Dermis blood vessel endothelial cell (primary cell): ENCODE results near the gene TSR1. TPM values are rescaled to one million over a fixed set of nuclear protein-coding genes. Genes with fewer than 3 reads are reported as not detected.
A peak's percentile ranks its signal among the peaks of the same experiment; 100 is the strongest.

ENCODE experiments used
- DNase-seq: peaks from one replicate; pipeline ENCODE4 v3.0.0; 2010
- total RNA-seq: library from RNA; depleted of rRNA; stranded (reverse); fragments of >200 nt; gene quantifications from 2 replicates; pipeline ENCODE4 v1.2.3, GENCODE V29; 2014

The TSR1 gene
- total RNA-seq = 44.8 and 56.3 TPM in 2 replicates

GRCh38 chr17:2336215-2336851, at the start of gene TSR1:
TSS of gene TSR1 (minus strand) at chr17:2336457. CDS start at chr17:2336427, 30 bp downstream.
- peak; percentile 94 for DNase-seq

- DNase-seq = no peak
These were observed 49.3 kb upstream of the TSR1 start for GRCh38 chr17:2385240-2386210.

DNA sequence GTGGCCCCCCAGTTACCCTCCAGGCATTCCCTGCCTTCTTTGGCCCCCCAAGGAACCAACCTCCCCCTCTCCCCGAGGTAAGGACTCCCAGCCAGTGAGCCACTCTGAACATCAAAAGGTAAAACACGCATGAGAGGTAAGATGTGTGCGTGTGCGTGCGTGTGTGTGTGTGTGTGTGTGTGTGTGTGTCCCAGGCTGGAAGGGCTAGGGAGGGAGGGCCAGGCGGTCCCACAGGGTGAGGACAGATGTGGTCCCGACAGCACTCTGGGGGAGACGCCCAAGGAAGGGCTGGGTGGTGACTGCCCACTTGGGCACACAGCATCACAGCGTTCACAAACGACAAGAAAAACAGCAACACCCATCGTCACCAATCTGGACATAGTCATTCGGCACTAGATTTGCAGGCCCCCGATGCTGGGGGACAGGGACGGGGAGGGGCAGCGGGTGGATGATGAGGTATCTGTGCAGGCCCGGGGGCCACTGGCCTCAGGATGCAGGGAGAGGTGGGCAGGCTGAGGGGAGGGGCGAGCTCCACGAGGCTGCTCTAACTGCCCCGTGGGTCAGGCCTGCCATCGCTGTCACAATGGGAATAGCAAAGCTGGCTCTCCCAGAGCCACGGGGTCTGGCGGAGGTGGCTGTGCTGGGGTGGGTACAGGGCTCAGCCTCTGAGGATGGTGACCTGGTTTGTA, 48.3 kb upstream of the TSR1 start:
- no peak for DNase-seq

- no peak for DNase-seq
These were observed 47.4 kb upstream of the TSR1 start for GRCh38 chr17:2383628-2384167.

- DNase-seq = no peak
These were observed 44.8 kb upstream of the TSR1 start for GRCh38 chr17:2380950-2381649.

DNA sequence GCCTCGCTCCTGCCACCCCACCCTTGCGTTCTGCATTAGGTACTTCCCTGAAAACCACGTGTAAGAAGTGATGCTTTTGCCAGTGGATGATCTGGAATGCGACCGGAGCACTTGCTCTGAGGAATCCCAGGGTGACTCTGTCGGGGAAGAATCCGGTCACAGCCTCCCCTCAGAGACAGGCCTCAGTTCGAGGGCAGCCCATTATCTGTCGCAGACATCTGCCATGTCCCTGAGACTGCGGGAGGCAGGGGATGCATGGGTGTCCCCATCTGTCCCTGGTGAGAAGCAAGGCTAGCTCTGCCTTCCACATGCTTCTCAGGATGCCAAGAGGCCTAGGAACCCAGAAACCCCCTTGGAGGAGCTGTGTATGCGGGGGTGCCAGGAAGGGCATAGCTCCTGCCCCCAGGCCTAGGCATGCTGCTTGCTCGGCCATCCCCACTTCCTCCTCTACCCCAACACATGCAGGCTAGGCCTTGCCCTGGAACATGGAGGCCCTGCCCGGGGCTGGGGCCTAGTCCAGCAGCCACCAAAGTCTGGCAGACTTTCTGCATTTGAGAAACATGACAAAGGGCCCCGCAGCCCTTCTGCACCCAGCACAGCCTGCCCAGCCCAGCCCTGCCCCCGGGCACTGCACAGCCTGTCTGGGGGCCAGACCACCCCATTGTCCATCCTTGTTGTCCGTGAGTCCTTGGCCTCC, 44.1 kb upstream of the TSR1 start:
- no peak for DNase-seq

- DNase-seq = no peak
These were observed 43.4 kb upstream of the TSR1 start for GRCh38 chr17:2379489-2380225.

- DNase-seq = no peak
These were observed 42.6 kb upstream of the TSR1 start for GRCh38 chr17:2378905-2379304.

DNA sequence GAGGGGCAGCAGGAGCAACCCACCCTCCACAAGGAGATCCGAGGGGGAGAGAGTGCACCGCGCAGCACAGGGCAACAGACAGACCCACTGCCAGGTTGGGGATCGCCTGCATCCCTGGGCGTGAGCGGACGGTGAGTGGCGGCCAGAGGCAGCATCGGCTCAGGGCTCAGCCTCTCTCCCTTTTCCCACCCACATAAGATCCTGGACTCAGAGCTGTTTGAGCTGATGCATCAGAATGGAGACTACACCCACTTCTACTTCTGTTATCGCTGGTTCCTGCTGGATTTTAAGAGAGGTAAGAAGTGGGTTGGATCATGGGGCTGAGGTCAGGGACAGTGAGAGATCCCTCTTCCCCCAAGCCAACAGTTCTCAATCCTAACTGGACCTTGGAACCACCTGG, 41.4 kb upstream of the TSR1 start:
- DNase-seq = no peak

DNA sequence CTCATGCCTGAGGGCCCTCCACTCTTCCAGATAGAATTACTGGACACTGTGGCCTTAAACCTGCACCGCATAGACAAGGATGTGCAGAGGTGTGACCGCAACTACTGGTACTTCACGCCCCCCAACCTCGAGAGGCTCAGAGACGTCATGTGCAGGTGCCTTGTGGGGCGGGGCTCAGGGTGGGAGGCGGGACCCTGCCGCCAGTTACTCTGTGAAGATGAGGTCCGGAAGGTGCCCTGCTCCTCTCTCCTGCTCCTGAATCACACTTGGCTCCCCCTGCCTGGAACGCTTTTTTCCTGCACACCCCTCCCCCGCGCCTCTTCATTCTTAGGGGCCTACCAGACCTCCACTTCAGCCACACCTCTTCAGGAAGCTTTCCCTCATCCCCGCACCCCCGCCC, 39.9 kb upstream of the TSR1 start:
- no peak for DNase-seq

DNA sequence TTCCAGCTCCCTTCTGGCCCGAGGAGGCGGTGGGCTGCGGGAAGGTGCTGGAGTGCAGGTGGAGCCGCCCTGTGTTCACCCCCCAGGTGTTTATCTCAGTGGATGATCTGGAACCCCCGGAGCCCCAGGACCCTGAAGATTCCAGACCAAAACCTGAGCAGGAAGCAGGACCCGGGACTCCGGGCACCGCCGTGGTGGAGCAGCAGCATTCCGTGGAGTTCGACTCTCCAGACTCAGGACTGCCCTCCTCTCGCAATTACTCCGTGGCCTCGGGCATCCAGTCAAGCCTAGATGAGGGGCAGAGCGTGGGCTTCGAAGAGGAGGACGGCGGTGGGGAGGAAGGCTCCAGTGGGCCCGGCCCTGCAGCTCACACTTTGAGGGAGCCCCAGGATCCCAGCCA, 39.1 kb upstream of the TSR1 start:
- DNase-seq = no peak

DNA sequence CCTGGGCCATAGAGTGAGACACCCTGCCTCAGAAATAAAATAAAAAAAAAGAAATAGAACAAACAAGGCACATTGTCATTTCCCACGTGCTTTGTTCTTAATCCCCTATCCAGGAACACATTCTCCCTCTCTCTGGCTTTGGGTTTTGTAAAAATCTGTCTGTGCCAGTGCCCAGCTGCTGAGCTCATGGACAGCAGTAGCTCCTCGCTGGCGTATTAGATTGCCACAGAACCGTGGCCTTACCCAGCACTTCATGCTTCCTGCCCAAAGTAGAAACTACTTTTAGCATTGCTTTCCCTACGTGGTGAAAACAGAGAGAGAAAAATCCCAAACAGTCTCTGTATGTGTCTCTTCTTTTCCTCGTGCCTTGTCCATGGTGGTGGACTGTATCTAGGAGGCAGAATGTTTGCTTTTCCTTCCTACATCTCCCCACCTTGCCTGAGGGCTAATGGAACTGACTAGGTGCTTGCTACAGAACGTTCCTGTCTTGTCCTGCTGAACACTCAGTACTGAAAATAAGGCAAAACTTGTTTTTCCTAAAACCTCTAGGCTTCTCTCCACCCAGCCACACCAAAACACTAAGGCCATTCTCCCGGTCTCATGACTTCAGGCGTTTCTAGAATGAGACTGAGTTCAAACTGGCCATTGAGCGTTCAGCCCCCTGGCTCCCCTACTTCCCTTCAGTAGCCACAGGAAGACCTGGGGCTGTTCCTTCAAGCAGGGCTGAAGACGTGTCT, 38.5 kb upstream of the TSR1 start:
- no peak for DNase-seq

DNA sequence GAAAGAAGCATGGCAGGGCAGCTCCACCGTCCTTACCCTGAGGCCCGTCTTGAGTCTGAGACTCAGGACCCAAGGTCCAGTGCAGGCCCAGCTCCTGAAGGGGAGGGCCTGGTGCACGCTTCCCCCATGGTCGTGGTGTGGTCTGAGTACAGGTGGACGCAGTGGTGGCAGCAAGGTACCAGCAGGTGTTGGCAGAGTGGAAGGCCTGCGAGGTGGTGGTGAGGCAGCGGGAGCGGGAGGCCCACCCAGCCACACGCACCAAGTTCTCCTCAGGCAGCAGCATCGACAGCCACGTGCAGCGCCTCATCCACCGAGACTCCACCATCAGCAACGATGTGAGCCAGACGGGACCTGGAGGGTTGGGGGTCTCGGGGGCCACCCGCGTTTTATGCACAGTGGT, 36.9 kb upstream of the TSR1 start:
- DNase-seq = no peak

DNA sequence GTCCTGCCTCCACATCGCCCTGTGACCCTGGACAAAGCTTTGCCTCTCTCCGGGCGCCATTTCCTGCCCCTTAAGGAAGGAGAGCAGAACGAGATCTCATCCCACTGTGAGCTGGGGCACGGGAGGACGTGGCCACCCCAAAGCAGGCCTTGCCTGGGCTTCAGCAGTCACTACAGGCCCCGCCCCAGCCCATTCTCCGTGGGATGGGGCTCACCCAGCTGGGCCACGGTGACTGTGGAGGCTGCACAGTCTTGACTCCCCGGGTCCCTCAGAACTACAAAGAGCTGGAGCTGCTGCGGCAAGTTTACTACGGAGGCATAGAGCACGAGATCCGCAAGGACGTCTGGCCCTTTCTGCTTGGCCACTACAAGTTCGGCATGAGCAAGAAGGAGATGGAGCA, 36.4 kb upstream of the TSR1 start:
- no peak for DNase-seq

DNA sequence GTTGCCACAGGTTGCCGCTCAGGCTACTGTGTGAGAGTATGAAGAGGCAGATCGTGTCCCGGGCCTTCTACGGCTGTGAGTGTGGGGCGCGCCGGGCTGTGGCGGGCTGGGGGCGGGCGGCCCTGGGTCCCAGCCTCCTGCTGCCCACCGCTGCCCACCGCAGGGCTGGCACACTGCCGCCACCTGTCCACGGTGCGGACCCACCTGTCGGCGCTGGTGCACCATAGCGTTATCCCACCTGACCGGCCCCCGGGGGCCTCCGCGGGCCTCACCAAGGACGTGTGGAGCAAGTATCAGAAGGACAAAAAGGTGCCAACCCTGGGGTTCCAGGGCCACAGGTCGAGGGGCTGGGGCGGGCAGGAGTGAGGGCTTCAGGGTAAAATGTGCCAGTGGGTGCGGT, 35.9 kb upstream of the TSR1 start:
- no peak for DNase-seq

DNA sequence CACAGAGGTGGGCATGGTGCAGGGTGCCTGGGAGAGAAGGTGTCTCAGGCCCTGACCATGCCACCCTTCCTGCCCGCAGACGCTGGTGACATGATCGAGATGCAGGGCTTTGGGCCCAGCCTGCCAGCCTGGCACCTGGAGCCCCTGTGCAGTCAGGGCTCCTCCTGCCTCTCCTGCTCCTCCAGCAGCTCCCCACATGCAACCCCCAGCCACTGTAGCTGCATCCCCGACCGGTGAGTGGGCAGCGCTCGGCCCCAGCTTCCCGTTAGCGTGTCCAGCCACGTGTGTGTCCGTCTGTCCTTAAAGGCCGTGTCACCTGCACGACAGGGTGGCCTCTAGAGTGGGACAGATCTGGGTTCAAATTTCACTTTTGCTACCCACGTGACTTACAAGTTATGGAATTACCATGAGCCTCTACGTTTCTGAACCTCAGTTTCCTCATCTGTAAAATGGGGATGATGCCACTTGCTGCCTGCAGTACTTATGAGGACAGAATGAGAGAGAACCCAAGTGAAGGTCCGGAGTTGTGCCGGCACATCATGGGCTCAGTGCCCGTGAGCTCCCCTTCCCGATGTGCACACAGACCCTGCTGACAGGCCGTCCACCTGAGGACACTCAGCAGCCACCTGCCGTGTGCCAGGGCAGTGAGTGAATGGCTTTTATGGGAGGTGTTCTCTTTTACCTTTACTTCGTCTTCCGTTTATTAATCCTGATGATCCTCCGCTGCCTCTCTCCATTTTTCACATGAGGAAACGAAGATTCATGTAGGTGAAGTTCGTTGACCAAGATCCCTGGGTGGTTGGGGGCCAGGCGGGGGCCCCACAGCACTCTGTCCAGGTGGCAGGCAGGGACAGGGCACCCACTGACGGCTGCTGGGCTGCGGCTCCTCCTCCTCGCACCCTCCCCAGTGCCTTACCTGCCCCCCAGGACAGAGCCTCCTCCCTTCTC, 35.2 kb upstream of the TSR1 start:
- no peak for DNase-seq

- no peak for DNase-seq
These were observed 33.9 kb upstream of the TSR1 start for GRCh38 chr17:2370211-2370589.

- no peak for DNase-seq
These were observed 33.4 kb upstream of the TSR1 start for GRCh38 chr17:2369551-2370210.

DNA sequence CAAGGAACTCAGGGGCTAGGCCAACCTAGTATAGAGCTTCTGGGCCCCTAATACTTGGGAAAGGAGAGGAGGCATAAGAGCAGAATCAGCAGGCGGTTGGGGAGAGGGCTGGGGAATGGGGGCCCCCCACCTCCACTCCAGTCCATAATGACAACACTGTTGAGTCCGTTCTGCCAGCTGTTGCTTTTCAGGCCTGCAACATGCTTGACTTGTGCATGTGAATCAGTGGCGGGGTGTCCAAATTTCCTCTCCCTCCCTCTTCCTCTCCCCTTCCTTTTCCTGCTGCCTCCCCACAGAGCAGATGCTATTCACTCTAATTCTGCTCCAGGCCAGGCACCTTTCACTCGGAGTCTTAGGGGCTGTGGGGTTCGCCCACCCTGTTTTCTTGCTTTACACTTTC, 32.8 kb upstream of the TSR1 start:
- peak; percentile 28 for DNase-seq
